Esophagus squamous epithelium (tissue), 5 donors: ENCODE measurements around the gene TMEM150C. TPM values are rescaled to one million over a fixed set of nuclear protein-coding genes. Genes with fewer than 3 reads are reported as not detected.

Experiments
- DNase-seq: peaks from one replicate; lab custom pipeline; 2025; lab: John Stamatoyannopoulos, UW
- H3K27ac ChIP-seq, 4 donors: fragments of 200-600 bp; sonication (generic); one replicate each; pipeline ENCODE4 v1.5.1; 2016 to 2019; ENCODE audit warnings: mild to moderate bottlenecking in 1 of 4
- H3K27me3 ChIP-seq, 4 donors: fragments of 200-600 bp; sonication (generic); 1 replicate in 3 of 4; 2 replicates in 1 of 4; pipeline versions ENCODE4 v1.5.1 to v1.6.0; 2017 to 2021; ENCODE audit warnings: antibody characterized with exemption in 1 of 4
- H3K36me3 ChIP-seq, 3 donors: fragments of 200-600 bp; sonication (generic); one replicate each; pipeline ENCODE4 v1.5.1; 2016 to 2019
- H3K4me1 ChIP-seq, 3 donors: fragments of 200-600 bp; sonication (generic); one replicate each; pipeline ENCODE4 v1.5.1; 2017 to 2019
- H3K4me3 ChIP-seq, 4 donors: fragments of 200-600 bp; sonication (generic); 1 replicate in 3 of 4; 2 replicates in 1 of 4; pipeline ENCODE4 v1.5.1; 2016 to 2019; ENCODE audit warnings: mild to moderate bottlenecking in 2 of 4, moderate library complexity in 1 of 4
- H3K9me3 ChIP-seq, 3 donors: fragments of 200-600 bp; sonication (generic); one replicate each; pipeline ENCODE4 v1.5.1; 2016 to 2019
- CTCF ChIP-seq, 6 experiments: fragments of 450-650 bp in 4 of 6; fragments of 200-600 bp in 2 of 6; sonication (generic) in 2 of 6; IDR thresholded peaks; one replicate each; pipeline ENCODE4 v1.5.1; 2016 to 2019; ENCODE audit warnings: antibody characterized with exemption in 6 of 6, mild to moderate bottlenecking in 4 of 6, moderate library complexity in 4 of 6
- POLR2A ChIP-seq, 4 donors: fragments of 450-650 bp; IDR thresholded peaks; one replicate each; pipeline ENCODE4 v1.6.1; 2017; ENCODE audit warnings: antibody characterized with exemption in 4 of 4, mild to moderate bottlenecking in 4 of 4, moderate library complexity in 3 of 4
- WGBS, 2 donors: methylation state at CpG; one replicate each; pipeline ENCODE4 v1.1.5; 2018; 5-methylcytosine and 5-hydroxymethylcytosine counted together
- intact Hi-C: fragments of 100-400 bp; cut with DNase I; formaldehyde crosslinking; loops from one replicate; pipeline ENCODE4 v1.15.0; 2022
- total RNA-seq, 4 donors: library from RNA; depleted of rRNA; stranded (reverse); fragments of >200 nt; gene quantifications; one replicate each; pipeline ENCODE4 v1.1.0, GENCODE V29; 2016
- donor health status: DM: yes; HTN: yes; CAD: no.

The TMEM150C gene
- total RNA-seq, 4 donors from 2014 or later: 1.1 to 3.8 (median 2.8) TPM

GRCh38 chr4:82584931-82585330 lies 23.1 kb upstream of the TMEM150C start:
- no peak for DNase-seq
- WGBS, 2 donors: 50 to 66% methylated on average over 2 to 3 of the region's 3 CpGs

GRCh38 chr4:82583897-82584587 lies 22.3 kb upstream of the TMEM150C start:
- TF ChIP-seq CTCF (IDR thresholded peaks at IDR 0.05): no peak
- no peak for TF ChIP-seq POLR2A (IDR thresholded peaks at IDR 0.05)
- Histone ChIP-seq H3K4me1 (no peaks in the 10 kb centered on the region), H3K27me3 (no peaks in the 10 kb centered on the region), H3K27ac (no peak overlapping the region), H3K4me3 (no peak overlapping the region), H3K9me3 (no peaks in the 10 kb centered on the region), H3K36me3 (no peaks in the 10 kb centered on the region)
- 56 to 64% methylated on average over 5 of the region's 5 CpGs for WGBS, 2 donors
- intact Hi-C loops: no loop called here
- no peak for DNase-seq

More at GRCh38 chr4:82584931-82585330, 23.1 kb upstream of the TMEM150C start:
- Histone ChIP-seq H3K27me3 (no peaks in the 10 kb centered on the region), H3K27ac (no peak overlapping the region), H3K4me1 (no peaks in the 10 kb centered on the region), H3K36me3 (no peaks in the 10 kb centered on the region), H3K4me3 (no peak overlapping the region), H3K9me3 (no peaks in the 10 kb centered on the region)
- intact Hi-C loops: no loop called here
- no peak for TF ChIP-seq CTCF (IDR thresholded peaks at IDR 0.05)
- TF ChIP-seq POLR2A (IDR thresholded peaks at IDR 0.05): no peak

- Histone ChIP-seq H3K9me3 (no peaks in the 10 kb centered on the region), H3K27me3 (no peaks in the 10 kb centered on the region), H3K4me1 (no peaks in the 10 kb centered on the region), H3K27ac (no peak overlapping the region), H3K36me3 (no peaks in the 10 kb centered on the region), H3K4me3 (no peak overlapping the region)
- intact Hi-C loops: no loop called here
- TF ChIP-seq CTCF (IDR thresholded peaks at IDR 0.05): no peak
- no peak for TF ChIP-seq POLR2A (IDR thresholded peaks at IDR 0.05)
- 81 to 84% methylated on average over 5 of the region's 5 CpGs for WGBS, 2 donors
- DNase-seq: no peak
Observed at GRCh38 chr4:82579932-82580331, 18.1 kb upstream of the TMEM150C start.

DNA sequence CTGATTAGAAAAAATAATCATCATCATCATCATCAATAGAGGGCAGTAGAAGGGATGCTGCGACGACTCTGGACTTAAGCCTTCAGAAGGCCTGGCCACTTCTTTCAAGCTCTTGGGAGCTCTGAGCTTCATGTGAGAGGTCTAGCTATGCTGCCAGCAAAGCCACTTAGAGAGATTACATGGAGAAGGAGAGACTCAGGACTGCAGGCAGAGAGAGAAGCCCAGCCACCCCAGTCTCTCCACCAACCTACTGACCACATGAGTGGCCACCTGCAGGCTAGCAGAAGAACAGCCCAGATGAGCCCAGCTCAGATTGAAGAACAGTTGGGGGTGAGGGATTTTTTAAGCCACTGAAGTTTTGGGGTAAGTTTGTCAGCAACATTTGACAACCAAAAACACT lies 17.1 kb upstream of the TMEM150C start:
- H3K9me3 ChIP-seq: no peaks in the 10 kb centered on the region
- DNase-seq: no peak
- no peaks in the 10 kb centered on the region for H3K36me3 ChIP-seq
- intact Hi-C loops: no loop called here
- no peak overlapping the region for H3K27ac ChIP-seq
- TF ChIP-seq CTCF (IDR thresholded peaks at IDR 0.05): no peak
- TF ChIP-seq POLR2A (IDR thresholded peaks at IDR 0.05): no peak
- H3K4me3 ChIP-seq: no peak overlapping the region
- no peaks in the 10 kb centered on the region for H3K27me3 ChIP-seq
- no peaks in the 10 kb centered on the region for H3K4me1 ChIP-seq
- 92% methylated on average over 2 of the region's 2 CpGs for WGBS, 2 donors

DNA sequence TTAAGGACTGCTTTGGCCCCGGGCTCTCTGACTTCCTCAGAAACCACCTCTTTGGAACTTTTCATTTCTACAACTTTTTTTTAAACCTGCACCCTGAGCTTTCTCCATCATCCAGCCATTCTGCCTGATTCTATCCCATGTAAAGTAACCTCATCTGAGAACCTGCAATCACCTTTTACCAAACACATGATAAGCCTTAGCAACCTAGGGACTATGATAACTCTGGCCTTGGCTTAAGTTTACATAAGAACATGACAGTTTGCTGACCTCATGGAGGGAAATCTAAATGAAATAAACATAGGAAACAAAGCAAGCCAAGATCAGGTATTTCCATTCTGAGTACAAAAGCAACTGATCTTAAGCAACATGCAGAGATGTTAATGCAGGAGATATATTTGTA lies 15.7 kb upstream of the TMEM150C start:
- intact Hi-C loops: no loop called here
- Histone ChIP-seq H3K4me1 (no peaks in the 10 kb centered on the region), H3K4me3 (no peak overlapping the region), H3K9me3 (no peaks in the 10 kb centered on the region), H3K27me3 (no peaks in the 10 kb centered on the region), H3K27ac (no peak overlapping the region), H3K36me3 (no peaks in the 10 kb centered on the region)
- no peak for DNase-seq
- WGBS, 2 donors: 65 to 75% methylated on average over 1 of the region's 1 CpG
- TF ChIP-seq CTCF (IDR thresholded peaks at IDR 0.05): no peak
- no peak for TF ChIP-seq POLR2A (IDR thresholded peaks at IDR 0.05)
